HCT116 (cell line): ENCODE results near the gene AMHR2. TPM values are rescaled to one million over a fixed set of nuclear protein-coding genes. Genes with fewer than 3 reads are reported as not detected.

ENCODE experiments used
- ATAC-seq: fragments of 200-7000 bp; cut with Tn5 transposase; 2 replicates; pipeline ENCODE4 v1.9.1; 2020; ENCODE audit warnings: mild to moderate bottlenecking, moderate library complexity
- BruUV-seq: library from RNA; stranded (reverse); fragments of 400-500 nt; replicated peaks from 2 replicates; lab custom pipeline; 2021; lab: Mats Ljungman, UMichigan
- CTCF ChIA-PET: fragments of 300-600 bp; sonication (Branson Sonifier 250); formaldehyde crosslinking; loops from one replicate; lab custom pipeline; 2021; ENCODE audit warnings: antibody characterized with exemption; lab: Charles Lee
- POLR2A ChIA-PET: fragments of 300-600, 350-600 bp; sonication (Branson Sonifier 250); formaldehyde crosslinking; loops from one replicate; lab custom pipeline; 2021; ENCODE audit warnings: antibody characterized with exemption; lab: Charles Lee
- RAD21 ChIA-PET, 2 experiments: fragments of 300-600 bp; sonication (Branson Sonifier 250); formaldehyde crosslinking; loops; one replicate each; lab custom pipeline; 2023; ENCODE audit warnings: low total read pairs in 2 of 2; ENCODE audit not compliant: uncharacterized antibody in 2 of 2, unreplicated experiment in 2 of 2, low non-redundant PET in 1 of 2; lab: Charles Lee
- DNase-seq: peaks from one replicate; pipeline ENCODE4 v3.0.0-alpha.2; 2010; ENCODE audit warnings: low read depth, low spot score
- H2AFZ ChIP-seq: fragments of 200-600 bp; shearing (Covaris generic), sonication (generic); 2 replicates; pipeline ENCODE4 v1.6.1; 2017; ENCODE audit warnings: low read depth, mixed run types, mixed read lengths, antibody characterized with exemption, low read length; ENCODE audit not compliant: poor library complexity, severe bottlenecking
- H3K27ac ChIP-seq: 2 replicates; pipeline ENCODE4 v1.5.1; 2012; ENCODE audit warnings: low read depth, low read length
- H3K27me3 ChIP-seq: fragments of 200-600 bp; sonication (generic); 2 replicates; pipeline ENCODE4 v1.6.1; 2016; ENCODE audit warnings: mixed run types, low read length, mixed read lengths; ENCODE audit not compliant: insufficient read depth
- H3K36me3 ChIP-seq, 2 experiments: fragments of 200-500 bp in 1 of 2; fragments of 200-600 bp in 1 of 2; sonication (Bioruptor generic) in 1 of 2; sonication (generic) in 1 of 2; 2 replicates each; pipeline versions ENCODE4 v1.5.1 to v1.6.1; 2014 to 2016; ENCODE audit warnings: low read length in 2 of 2, inconsistent platforms in 1 of 2, mixed read lengths in 1 of 2, mixed run types in 1 of 2; ENCODE audit not compliant: insufficient read depth in 2 of 2, control insufficient read depth in 1 of 2
- H3K4me1 ChIP-seq, 2 experiments: fragments of 200-600 bp in 1 of 2; sonication (generic) in 1 of 2; 2 replicates each; pipeline versions ENCODE4 v1.5.1 to v1.6.1; 2012 to 2017; ENCODE audit warnings: low read length in 2 of 2, inconsistent platforms in 1 of 2, mild to moderate bottlenecking in 1 of 2, mixed read lengths in 1 of 2, mixed run types in 1 of 2, moderate library complexity in 1 of 2; ENCODE audit not compliant: insufficient read depth in 2 of 2, control insufficient read depth in 1 of 2
- H3K4me2 ChIP-seq: fragments of 200-600 bp; sonication (generic); 2 replicates; pipeline ENCODE4 v1.6.1; 2017; ENCODE audit warnings: mixed run types, low read length, mixed read lengths
- H3K4me3 ChIP-seq, 2 experiments: fragments of 200-600 bp in 1 of 2; sonication (generic) in 1 of 2; replicated peaks in 1 of 2; 2 replicates each; pipeline ENCODE4 v1.5.1; 2011 to 2016; ENCODE audit warnings: low read length in 2 of 2, control low read depth in 1 of 2, low read depth in 1 of 2, mild to moderate bottlenecking in 1 of 2, mixed read lengths in 1 of 2, mixed run types in 1 of 2
- H3K79me2 ChIP-seq: fragments of 200-600 bp; sonication (generic); 2 replicates; pipeline ENCODE4 v1.6.1; 2017; ENCODE audit warnings: mild to moderate bottlenecking, mixed run types, low read length, moderate library complexity, mixed read lengths; ENCODE audit not compliant: insufficient read depth
- H3K9ac ChIP-seq: fragments of 200-600 bp; sonication (generic); 2 replicates; pipeline ENCODE4 v1.6.1; 2016; ENCODE audit warnings: low read length, mixed read lengths
- H3K9me2 ChIP-seq: fragments of 200-600 bp; sonication (generic), shearing (Covaris generic); 2 replicates; pipeline ENCODE4 v1.6.1; 2017; ENCODE audit warnings: mixed run types, mild to moderate bottlenecking, moderate library complexity; ENCODE audit not compliant: insufficient read depth
- H3K9me3 ChIP-seq, 2 experiments: fragments of 200-500 bp in 1 of 2; fragments of 200-600 bp in 1 of 2; sonication (Bioruptor generic) in 1 of 2; sonication (generic) in 1 of 2; 2 replicates each; pipeline ENCODE4 v1.6.1; 2014 to 2017; ENCODE audit warnings: low read length in 2 of 2, mixed read lengths in 2 of 2, inconsistent platforms in 1 of 2, low read depth in 1 of 2, mild to moderate bottlenecking in 1 of 2, mixed run types in 1 of 2, moderate library complexity in 1 of 2; ENCODE audit not compliant: control insufficient read depth in 1 of 2, insufficient read depth in 1 of 2
- H4K20me1 ChIP-seq: fragments of 200-600 bp; sonication (generic), shearing (Covaris generic); 2 replicates; pipeline ENCODE4 v1.6.1; 2017; ENCODE audit warnings: mixed run types, mild to moderate bottlenecking, moderate library complexity; ENCODE audit not compliant: insufficient read depth
- CBX3 ChIP-seq: IDR thresholded peaks from 2 replicates; pipeline ENCODE4 v1.6.1; 2012; ENCODE audit warnings: low read depth
- CEBPB ChIP-seq: IDR thresholded peaks from 2 replicates; pipeline ENCODE4 v1.6.1; 2012; ENCODE audit warnings: low read depth
- CTCF ChIP-seq, 3 experiments: fragments of 200-600 bp in 1 of 3; sonication (generic) in 1 of 3; IDR thresholded peaks in 2 of 3; conservative IDR thresholded peaks in 1 of 3; 2 replicates each; pipeline ENCODE4 v1.5.1; 2012 to 2017; ENCODE audit warnings: low read depth in 2 of 3, low read length in 2 of 3, antibody characterized with exemption in 1 of 3, borderline replicate concordance in 1 of 3, control low read depth in 1 of 3, mild to moderate bottlenecking in 1 of 3, mixed read lengths in 1 of 3, mixed run types in 1 of 3, moderate library complexity in 1 of 3; ENCODE audit not compliant: insufficient read depth in 1 of 3
- EGR1 ChIP-seq: IDR thresholded peaks from 2 replicates; pipeline ENCODE4 v1.6.1; 2012; ENCODE audit warnings: low read depth
- ELF1 ChIP-seq: IDR thresholded peaks from 2 replicates; pipeline ENCODE4 v1.6.1; 2012; ENCODE audit warnings: low read depth, borderline replicate concordance
- EZH2phosphoT487 ChIP-seq: fragments of 200-600 bp; IDR thresholded peaks from 2 replicates; pipeline ENCODE4 v1.6.1; 2018; ENCODE audit warnings: antibody characterized with exemption, borderline replicate concordance
- JUND ChIP-seq: IDR thresholded peaks from 2 replicates; pipeline ENCODE4 v1.6.1; 2012
- MAX ChIP-seq: IDR thresholded peaks from 2 replicates; pipeline ENCODE4 v1.6.1; 2012
- POLR2A ChIP-seq: IDR thresholded peaks from 2 replicates; pipeline ENCODE4 v1.7.0; 2011; ENCODE audit warnings: borderline replicate concordance; ENCODE audit not compliant: insufficient read depth, insufficient read length; ENCODE audit errors: extremely low read depth
- POLR2AphosphoS5 ChIP-seq: IDR thresholded peaks from 2 replicates; pipeline ENCODE4 v1.6.1; 2011; ENCODE audit warnings: mild to moderate bottlenecking, low read depth, low read length, moderate library complexity
- RAD21 ChIP-seq: IDR thresholded peaks from 2 replicates; pipeline ENCODE4 v1.6.1; 2012; ENCODE audit warnings: low read depth, mild to moderate bottlenecking
- SIN3A ChIP-seq: IDR thresholded peaks from 2 replicates; pipeline ENCODE4 v1.6.1; 2012; ENCODE audit warnings: low read depth
- SP1 ChIP-seq: IDR thresholded peaks from 2 replicates; pipeline ENCODE4 v1.6.1; 2012; ENCODE audit warnings: low read depth
- TCF7L2 ChIP-seq: IDR thresholded peaks from 2 replicates; pipeline ENCODE4 v1.7.0; 2011; ENCODE audit warnings: borderline replicate concordance, inconsistent platforms; ENCODE audit not compliant: insufficient read depth, insufficient read length; ENCODE audit errors: extremely low read depth
- YY1 ChIP-seq: IDR thresholded peaks from 2 replicates; pipeline ENCODE4 v1.6.1; 2011; ENCODE audit warnings: low read length, low read depth, moderate library complexity, mild to moderate bottlenecking; ENCODE audit not compliant: insufficient replicate concordance; ENCODE audit errors: extremely low read depth
- ZBTB33 ChIP-seq: IDR thresholded peaks from 2 replicates; pipeline ENCODE4 v1.6.1; 2011; ENCODE audit warnings: mild to moderate bottlenecking, low read length, moderate library complexity; ENCODE audit not compliant: insufficient replicate concordance; ENCODE audit errors: extremely low read depth
- intact Hi-C: fragments of 100-400 bp; cut with micrococcal nuclease; formaldehyde crosslinking; loops from 2 replicates; pipeline ENCODE4 v1.10.0; 2022
- total RNA-seq: library from RNA; stranded (reverse); gene quantifications from one replicate; pipeline ENCODE4 v1.2.1, GENCODE V29; 2021; ENCODE audit not compliant: unreplicated experiment

Gene AMHR2
- total RNA-seq, 1 experiment from 2014 or later = not detected

- H3K9me2 ChIP-seq = no peaks in the 10 kb centered on the region
- H3K79me2 ChIP-seq = peaks cover 49% of the 10 kb centered on the region
- peak within 1 kb of the TSS; percentile 76 to 79 for H3K4me3 ChIP-seq
- POLR2A ChIA-PET = interaction anchor here (2.6 kb wide), 1 partner anchor 11 kb away, joined by 21 read pairs; the partner anchor contains the start of gene PRR13
- peaks cover 0 to 14% of the 10 kb centered on the region in 2 experiments; a peak in 3 of 4 replicates for H3K4me1 ChIP-seq
- TF ChIP-seq CEBPB (peak; percentile 72; the same call in 1 of the 2 replicates), JUND (no peak; the same call in 1 of the 2 replicates), SIN3A (peak; percentile 75; the same call in 1 of the 2 replicates), MAX (peak; percentile 82), POLR2A (no peak), ELF1 (peak; percentile 75), SP1 (peak; percentile 80), RAD21 (0 out of 2 replicates have a peak, but pooled peaks have one; percentile 4), EZH2phosphoT487 (no peak), EGR1 (peak; percentile 92), ZBTB33 (peak; percentile 61), CTCF (IDR thresholded peaks at IDR 0.05 in 2 of 3, conservative IDR thresholded peaks at IDR 0.05 in 1 of 3; ENCODE audit: borderline replicate concordance in 1 of 3, insufficient read depth in 1 of 3, low read depth in 2 of 3, low read length in 2 of 3) (peak; percentile 72 to 88 (median 84)), POLR2AphosphoS5 (peak; percentile 65; the same call in 1 of the 2 replicates), TCF7L2 (peak; percentile 91), CBX3 (peak; percentile 93), YY1 (peak; percentile 87)
- H3K9ac ChIP-seq = peak within 1 kb of the TSS; percentile 98
- H2AFZ ChIP-seq = no peak within 1 kb of the TSS
- no TSS peak for BruUV-seq
- RAD21 ChIA-PET = no interaction called here
- H3K9me3 ChIP-seq = no peaks in the 10 kb centered on the region
- H4K20me1 ChIP-seq = peaks cover 33% of the 10 kb centered on the region; the same call in 1 of the 2 replicates
- no peaks in the 10 kb centered on the region for H3K27me3 ChIP-seq
- H3K27ac ChIP-seq = peak within 1 kb of the TSS; percentile 96
- H3K36me3 ChIP-seq = peaks cover 29 to 40% of the 10 kb centered on the region in 2 experiments
- CTCF ChIA-PET = interaction anchor here (0.7 to 1.9 kb wide), 4 partner anchors 11 to 193 kb away, joined by 3 to 7 read pairs (median 4); partner anchors contain the start of genes PRR13 and TARBP2
- DNase-seq (peak; percentile 99), ATAC-seq (peak; percentile 92)
- intact Hi-C loops = loop anchor here (5.0 kb wide), 1 partner anchor 69 kb away; the partner anchor contains the start of gene SP1
- H3K4me2 ChIP-seq = peak within 1 kb of the TSS; percentile 75
Observed at GRCh38 chr12:53451661-53452158, 28.1 kb downstream of the AMHR2 start, which contains the start of gene PCBP2. TSS of gene PCBP2 (plus strand) at chr12:53452102. CDS start at chr12:53454801, 2,699 bp downstream.
